T-cell (primary cell): ENCODE measurements around the gene UROC1. TPM values are rescaled to one million over a fixed set of nuclear protein-coding genes. Genes with fewer than 3 reads are reported as not detected.

Source experiments
- ATAC-seq, 4 experiments: fragments of 200-7000 bp in 3 of 4; fragments of 150-1000 bp in 1 of 4; cut with Tn5 transposase; replicated peaks in 1 of 4; 1 replicate in 3 of 4; 2 replicates in 1 of 4; pipeline ENCODE4 v1.10.0; 2021; ENCODE audit warnings: moderate library complexity in 3 of 4, mild to moderate bottlenecking in 2 of 4, moderate number of reproducible peaks in 1 of 4
- CTCF ChIA-PET, 2 donors: fragments of 300-600 bp; sonication (Branson Sonifier 250); formaldehyde crosslinking; loops; one replicate each; lab custom pipeline; 2022; ENCODE audit warnings: antibody characterized with exemption in 2 of 2; lab: Charles Lee
- POLR2A ChIA-PET, 2 donors: fragments of 300-600 bp; sonication (Branson Sonifier 250); formaldehyde crosslinking; loops; one replicate each; lab custom pipeline; 2022; ENCODE audit warnings: antibody characterized with exemption in 2 of 2; lab: Charles Lee
- DNase-seq, 35 experiments: peaks; one replicate each; pipeline versions ENCODE4 v3.0.0 to v3.0.0-alpha.2; 2013 to 2023
- H3K27ac ChIP-seq: one replicate; pipeline ENCODE4 v1.5.1; 2013; ENCODE audit warnings: low read length
- H3K27me3 ChIP-seq, 2 experiments: replicated peaks in 1 of 2; 1 replicate in 1 of 2; 2 replicates in 1 of 2; pipeline versions ENCODE4 v1.6.1 to v1.7.0; 2013; ENCODE audit warnings: low read length in 1 of 2, mixed read lengths in 1 of 2; ENCODE audit not compliant: control insufficient read depth in 2 of 2, insufficient read depth in 2 of 2; ENCODE audit errors: extremely low read depth in 1 of 2
- H3K36me3 ChIP-seq, 2 donors: 1 replicate in 1 of 2; 2 replicates in 1 of 2; pipeline versions ENCODE4 v1.6.1 to v1.7.0; 2013; ENCODE audit warnings: low read length in 1 of 2; ENCODE audit not compliant: control insufficient read depth in 2 of 2, insufficient read depth in 1 of 2; ENCODE audit errors: extremely low read depth in 1 of 2
- H3K4me1 ChIP-seq, 2 experiments: 1 replicate in 1 of 2; 2 replicates in 1 of 2; pipeline versions ENCODE4 v1.6.1 to v1.7.0; 2013; ENCODE audit warnings: low read length in 2 of 2, mixed read lengths in 1 of 2; ENCODE audit not compliant: insufficient read depth in 2 of 2, control insufficient read depth in 1 of 2; ENCODE audit errors: extremely low read depth in 1 of 2
- H3K4me3 ChIP-seq, 2 donors: 1 replicate in 1 of 2; 2 replicates in 1 of 2; pipeline versions ENCODE4 v1.5.1 to v1.7.0; 2013; ENCODE audit warnings: mild to moderate bottlenecking in 2 of 2, low read length in 1 of 2, moderate library complexity in 1 of 2; ENCODE audit not compliant: control insufficient read depth in 1 of 2; ENCODE audit errors: extremely low read depth in 1 of 2
- H3K9me3 ChIP-seq: 2 replicates; pipeline ENCODE4 v1.7.0; 2013
- H3K27ac Mint-ChIP-seq, 2 donors: one replicate each; pipeline ENCODE4 v1.8.0; 2020 to 2021; ENCODE audit warnings: mild to moderate bottlenecking in 2 of 2, mixed read lengths in 2 of 2
- H3K27me3 Mint-ChIP-seq, 2 donors: one replicate each; pipeline ENCODE4 v1.8.0; 2021 to 2022; ENCODE audit warnings: mixed read lengths in 2 of 2
- H3K36me3 Mint-ChIP-seq: one replicate; pipeline ENCODE4 v1.8.0; 2021; ENCODE audit warnings: mixed read lengths
- H3K4me1 Mint-ChIP-seq, 3 donors: one replicate each; pipeline ENCODE4 v1.8.0; 2020 to 2022; ENCODE audit warnings: mixed read lengths in 3 of 3, mild to moderate bottlenecking in 1 of 3
- H3K4me3 Mint-ChIP-seq, 3 donors: one replicate each; pipeline ENCODE4 v1.8.0; 2020 to 2022; ENCODE audit warnings: mild to moderate bottlenecking in 3 of 3, mixed read lengths in 3 of 3, moderate library complexity in 3 of 3
- H3K9me3 Mint-ChIP-seq, 3 donors: one replicate each; pipeline ENCODE4 v1.8.0; 2020 to 2022; ENCODE audit warnings: mixed read lengths in 3 of 3
- WGBS: methylation state at CpG from one replicate; pipeline ENCODE4 v1.1.5; 2013; ENCODE audit warnings: missing lambda C conversion rate; ENCODE audit not compliant: insufficient coverage; 5-methylcytosine and 5-hydroxymethylcytosine counted together
- total RNA-seq, 35 experiments: library from RNA in 6 of 35; stranded (reverse) in 6 of 35; fragments of 120-200 nt in 1 of 35; gene quantifications; one replicate each; pipeline versions ENCODE4 v1.2.1 to v1.2.4 and lab custom pipeline; 2013 to 2026

The UROC1 gene
- total RNA-seq, 5 donors from 2014 or later (not counting 1 experiment from before 2014, with no cell fraction given), result 0.09 TPM; not detected in 4

DNA sequence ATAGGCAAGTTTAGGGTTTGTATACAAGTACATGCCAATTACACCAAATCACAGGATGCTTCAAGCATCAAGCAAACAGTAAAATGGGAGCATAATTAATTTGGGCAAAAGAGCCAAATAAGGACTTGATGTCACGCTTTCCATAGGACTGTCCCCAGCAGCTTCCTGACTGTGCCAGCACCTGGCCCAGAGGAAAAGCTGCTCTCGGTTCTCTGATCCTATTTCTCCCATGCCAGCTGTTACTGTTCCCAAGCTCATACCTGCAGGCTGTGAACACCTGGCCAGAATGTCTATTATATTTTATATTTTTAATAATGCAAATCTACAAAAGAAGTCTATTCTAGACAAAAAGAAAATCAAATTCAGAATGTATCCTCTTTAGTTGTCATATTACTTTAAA, 54.1 kb downstream of the UROC1 start:
- H3K4me1 Mint-ChIP-seq, result peaks cover 13 to 28% (median 25%) of the 10 kb centered on the region in 3 donors
- H3K4me3 Mint-ChIP-seq, result no peak overlapping the region
- Histone ChIP-seq H3K27ac (no peak overlapping the region), H3K4me1 (peaks cover 0 to 4% of the 10 kb centered on the region in 2 experiments), H3K27me3 (no peaks in the 10 kb centered on the region), H3K9me3 (no peaks in the 10 kb centered on the region), H3K4me3 (no peak overlapping the region), H3K36me3 (peaks cover 35 to 94% of the 10 kb centered on the region in 2 donors)
- 100% methylated on average over 1 of the region's 2 CpGs for WGBS
- ChIA-PET CTCF (no interaction called here), POLR2A (no interaction called here)
- peaks cover 57% of the 10 kb centered on the region for H3K36me3 Mint-ChIP-seq
- no peaks in the 10 kb centered on the region for H3K27me3 Mint-ChIP-seq
- ATAC-seq, result no peak
- DNase-seq, result no peak
- H3K9me3 Mint-ChIP-seq, result no peaks in the 10 kb centered on the region
- H3K27ac Mint-ChIP-seq, result no peak overlapping the region

DNA sequence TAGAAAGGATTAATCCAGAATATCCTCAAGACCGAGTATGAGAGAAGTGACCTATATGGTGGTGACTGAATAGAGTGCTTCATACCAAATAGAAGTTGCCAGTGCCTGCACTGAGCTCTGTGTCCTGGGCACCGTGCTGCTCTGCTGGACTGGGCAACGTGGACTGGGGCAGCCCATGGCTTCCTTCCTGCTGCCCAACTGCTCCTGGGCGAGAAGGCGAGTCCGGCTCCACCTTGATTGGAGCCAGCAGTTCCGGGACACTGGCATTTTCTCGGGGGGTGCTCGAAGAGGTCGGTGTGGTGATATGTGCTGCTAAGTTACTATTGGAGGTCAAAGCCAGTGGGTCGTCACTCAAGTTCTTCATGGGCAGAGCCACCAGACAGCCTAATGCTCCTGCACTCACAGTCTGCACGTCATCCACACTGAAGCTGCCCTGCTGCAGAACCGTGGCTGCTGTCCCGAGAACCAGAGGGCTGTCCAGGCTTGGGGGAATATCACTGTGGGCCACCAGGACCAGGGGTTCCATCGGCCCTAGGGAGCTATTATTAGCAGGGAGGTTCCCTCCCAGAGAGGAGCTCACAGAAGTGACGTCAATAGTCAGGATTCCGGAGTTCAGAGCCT, 56.0 kb downstream of the UROC1 start:
- Mint-ChIP-seq H3K36me3 (peaks cover 59% of the 10 kb centered on the region), H3K4me1 (peaks cover 6 to 22% (median 22%) of the 10 kb centered on the region in 3 donors), H3K4me3 (no peak overlapping the region), H3K27me3 (no peaks in the 10 kb centered on the region), H3K9me3 (no peaks in the 10 kb centered on the region), H3K27ac (no peak overlapping the region)
- ATAC-seq, result no peak
- Histone ChIP-seq H3K27ac (no peak overlapping the region), H3K27me3 (no peaks in the 10 kb centered on the region), H3K9me3 (no peaks in the 10 kb centered on the region), H3K4me3 (no peak overlapping the region), H3K36me3 (peaks cover 23 to 91% of the 10 kb centered on the region in 2 donors), H3K4me1 (peaks cover 0 to 3% of the 10 kb centered on the region in 2 experiments)
- ChIA-PET CTCF (interaction anchor here in 1 of 2 donors (1.1 kb wide), 1 partner anchor 10 kb away, joined by 3 read pairs; no protein-coding TSS in a partner anchor), POLR2A (interaction anchor here (0.5 to 0.7 kb wide), 2 partner anchors 32 to 470 kb away, joined by 3 to 6 read pairs; no protein-coding TSS in a partner anchor)
- no peak for DNase-seq
- WGBS, result 95% methylated on average over 15 of the region's 17 CpGs

DNA sequence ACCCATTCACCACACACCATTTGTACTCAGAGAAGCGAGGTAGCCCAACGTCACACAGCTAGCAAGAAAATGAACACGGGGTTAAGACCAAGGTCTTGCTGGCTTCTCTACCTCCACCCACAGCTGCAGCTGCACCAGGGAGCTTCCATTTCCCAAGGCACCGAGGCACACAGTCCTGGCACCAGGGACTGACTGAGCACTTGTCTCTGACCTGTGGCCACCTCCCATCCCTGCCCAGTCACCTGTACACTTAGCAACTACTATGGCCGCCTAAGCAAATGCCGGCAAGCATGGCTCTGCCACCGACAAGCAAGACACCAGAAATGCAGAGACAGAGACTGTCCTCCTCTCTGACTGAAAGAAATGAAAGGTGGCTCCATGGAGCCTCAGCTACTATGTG, 57.2 kb downstream of the UROC1 start:
- no peak for ATAC-seq
- H3K9me3 ChIP-seq, result no peaks in the 10 kb centered on the region
- peaks cover 23 to 88% of the 10 kb centered on the region in 2 donors for H3K36me3 ChIP-seq
- WGBS, result 83% methylated on average over 6 of the region's 7 CpGs
- CTCF ChIA-PET, result interaction anchor here in 1 of 2 donors (0.5 kb wide), 1 partner anchor 1123 kb away, joined by 3 read pairs; no protein-coding TSS in a partner anchor
- H3K4me3 ChIP-seq, result no peak overlapping the region
- H3K4me3 Mint-ChIP-seq, result no peak overlapping the region
- H3K4me1 Mint-ChIP-seq, result peaks cover 6 to 20% (median 16%) of the 10 kb centered on the region in 3 donors
- no peaks in the 10 kb centered on the region for H3K27me3 Mint-ChIP-seq
- POLR2A ChIA-PET, result no interaction called here
- DNase-seq, result peak in 1 of 35 experiments; percentile 19
- peaks cover 50% of the 10 kb centered on the region for H3K36me3 Mint-ChIP-seq
- H3K27me3 ChIP-seq, result no peaks in the 10 kb centered on the region
- no peak overlapping the region for H3K27ac Mint-ChIP-seq
- H3K4me1 ChIP-seq, result peaks cover 0 to 3% of the 10 kb centered on the region in 2 experiments
- no peak overlapping the region for H3K27ac ChIP-seq
- H3K9me3 Mint-ChIP-seq, result no peaks in the 10 kb centered on the region

DNA sequence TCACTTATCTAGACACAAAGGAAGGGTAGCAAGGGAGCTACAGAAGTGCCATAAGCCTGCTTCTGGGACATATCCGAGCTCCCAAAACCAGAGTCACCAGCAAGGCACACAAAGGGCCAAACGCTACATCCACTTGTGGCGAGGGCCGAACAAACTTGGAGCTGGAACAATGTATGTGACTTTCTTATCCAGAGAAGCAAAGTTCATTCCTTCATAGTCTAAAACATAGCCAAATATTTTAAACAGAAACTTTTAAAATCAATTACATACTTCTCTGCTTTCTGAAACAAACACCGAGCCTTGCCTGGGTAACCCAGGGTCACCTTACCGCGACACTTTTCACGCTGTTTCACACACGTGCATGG, 57.8 kb downstream of the UROC1 start:
- Histone ChIP-seq H3K4me3 (no peak overlapping the region), H3K27me3 (no peaks in the 10 kb centered on the region), H3K27ac (no peak overlapping the region), H3K36me3 (peaks cover 23 to 88% of the 10 kb centered on the region in 2 donors), H3K4me1 (no peaks in the 10 kb centered on the region), H3K9me3 (no peaks in the 10 kb centered on the region)
- DNase-seq (no peak), ATAC-seq (no peak)
- no peak overlapping the region for H3K4me3 Mint-ChIP-seq
- 90% methylated on average over 9 of the region's 9 CpGs for WGBS
- H3K27ac Mint-ChIP-seq, result no peak overlapping the region
- H3K36me3 Mint-ChIP-seq, result peaks cover 51% of the 10 kb centered on the region
- no peaks in the 10 kb centered on the region for H3K27me3 Mint-ChIP-seq
- no peaks in the 10 kb centered on the region for H3K9me3 Mint-ChIP-seq
- peaks cover 6 to 23% (median 16%) of the 10 kb centered on the region in 3 donors for H3K4me1 Mint-ChIP-seq
- ChIA-PET CTCF (interaction anchor here in 1 of 2 donors (0.5 kb wide), 1 partner anchor 1124 kb away, joined by 3 read pairs; no protein-coding TSS in a partner anchor), POLR2A (interaction anchor here in 1 of 2 donors (0.6 kb wide), 1 partner anchor 247 kb away, joined by 3 read pairs; no protein-coding TSS in a partner anchor)

DNA sequence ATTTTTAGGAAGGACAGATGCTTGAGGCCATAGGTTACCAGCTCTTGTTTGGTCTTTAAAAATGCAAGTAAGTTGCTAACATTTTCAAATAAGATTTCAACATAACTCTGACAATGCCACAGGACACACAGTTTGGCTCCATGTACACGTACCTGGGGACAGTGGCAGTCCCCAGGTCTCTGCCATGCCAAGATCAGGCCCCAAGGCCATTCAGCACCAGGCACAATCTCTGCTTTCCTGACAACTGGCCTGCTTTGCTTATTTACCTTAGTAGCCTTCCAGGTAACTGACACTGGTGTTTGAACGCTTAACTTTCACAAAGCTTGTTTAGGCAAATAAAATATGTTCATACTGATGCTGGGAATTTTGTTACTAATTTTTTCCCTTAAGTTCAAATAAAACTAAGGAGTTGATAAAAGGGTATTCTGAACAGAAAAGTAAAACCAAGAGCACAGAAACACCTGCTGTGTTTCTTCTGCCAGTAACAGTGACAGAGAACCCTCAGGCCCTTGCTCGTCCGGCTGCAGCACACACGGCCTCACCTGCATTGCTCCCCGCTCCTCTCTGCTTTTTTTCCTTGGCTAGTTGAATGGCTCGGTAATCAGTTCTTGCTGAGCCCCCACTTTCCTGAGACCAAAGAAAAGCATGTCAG, 58.3 kb downstream of the UROC1 start:
- 95% methylated on average over 6 of the region's 7 CpGs for WGBS
- Mint-ChIP-seq H3K4me1 (peaks cover 3 to 20% (median 12%) of the 10 kb centered on the region in 3 donors), H3K27ac (no peak overlapping the region), H3K9me3 (no peaks in the 10 kb centered on the region), H3K36me3 (peaks cover 52% of the 10 kb centered on the region), H3K4me3 (no peak overlapping the region), H3K27me3 (no peaks in the 10 kb centered on the region)
- Histone ChIP-seq H3K27me3 (no peaks in the 10 kb centered on the region), H3K27ac (no peak overlapping the region), H3K9me3 (no peaks in the 10 kb centered on the region), H3K36me3 (peaks cover 24 to 87% of the 10 kb centered on the region in 2 donors), H3K4me3 (no peak overlapping the region), H3K4me1 (no peaks in the 10 kb centered on the region)
- ATAC-seq, result no peak
- CTCF ChIA-PET, result no interaction called here
- DNase-seq, result no peak
- POLR2A ChIA-PET, result interaction anchor here in 1 of 2 donors (0.6 kb wide), 1 partner anchor 247 kb away, joined by 3 read pairs; no protein-coding TSS in a partner anchor

DNA sequence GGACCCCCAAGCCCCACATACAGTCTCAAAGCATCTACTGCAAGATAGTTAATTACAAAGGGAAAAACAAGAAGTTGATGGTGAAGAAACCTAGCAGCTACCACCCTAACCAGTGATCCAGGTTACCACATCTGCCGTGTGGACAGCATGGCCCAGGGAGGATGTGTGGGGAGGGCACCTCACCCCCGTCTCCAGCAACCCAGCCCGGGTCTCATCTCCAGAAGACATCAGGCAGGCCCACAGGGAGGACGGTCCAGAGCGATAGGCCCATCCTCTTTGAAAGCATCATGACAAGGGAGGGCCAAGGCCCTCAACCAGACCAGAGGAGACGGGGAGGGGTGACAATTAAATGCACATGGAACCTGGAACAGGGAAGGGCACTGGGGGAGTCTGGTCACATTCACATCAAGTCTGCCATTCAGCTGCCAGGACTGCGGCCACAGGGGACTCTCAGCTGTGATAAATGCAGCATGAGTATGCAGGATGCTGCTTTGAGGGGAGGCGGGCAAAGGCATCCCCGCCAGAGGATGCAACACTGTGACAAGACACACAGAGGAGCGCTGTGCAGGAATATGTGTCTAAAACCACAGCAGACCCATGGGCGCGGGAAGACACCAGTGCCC, 60.7 kb downstream of the UROC1 start:
- no peak overlapping the region for H3K27ac ChIP-seq
- ATAC-seq, result no peak
- POLR2A ChIA-PET, result no interaction called here

More for the DNA sequence above, 60.7 kb downstream of the UROC1 start:
- peaks cover 57% of the 10 kb centered on the region for H3K36me3 Mint-ChIP-seq
- H3K4me1 Mint-ChIP-seq, result peaks cover under 1 to 20% (median 12%) of the 10 kb centered on the region in 3 donors
- Histone ChIP-seq H3K27me3 (no peaks in the 10 kb centered on the region), H3K4me3 (no peak overlapping the region), H3K9me3 (no peaks in the 10 kb centered on the region), H3K4me1 (no peaks in the 10 kb centered on the region), H3K36me3 (peaks cover 20 to 75% of the 10 kb centered on the region in 2 donors)
- CTCF ChIA-PET, result no interaction called here
- H3K27ac Mint-ChIP-seq, result no peak overlapping the region
- peak in 1 of 35 experiments; percentile 22 for DNase-seq
- no peaks in the 10 kb centered on the region for H3K9me3 Mint-ChIP-seq
- 87% methylated on average over 9 of the region's 12 CpGs for WGBS
- no peak overlapping the region for H3K4me3 Mint-ChIP-seq
- H3K27me3 Mint-ChIP-seq, result no peaks in the 10 kb centered on the region
